Pons (tissue), 1 donor: Measurements from ENCODE around the gene BCAR1.
A peak's percentile ranks its signal among the peaks of the same experiment; 100 is the strongest.
"Not testable (repeated sequence)": the region's sequence is repeated elsewhere in the genome, so short reads cannot be mapped to it uniquely, and the experiment has no call there.

Experiments used
- DNase-seq: peaks from one replicate; pipeline ENCODE4 v3.0.0-alpha.2; 2016; ENCODE audit warnings: low spot score

BCAR1 gene

GRCh38 chr16:75272097-75272551 lies 20.7 kb upstream of the BCAR1 start:
- no peak for DNase-seq

DNA sequence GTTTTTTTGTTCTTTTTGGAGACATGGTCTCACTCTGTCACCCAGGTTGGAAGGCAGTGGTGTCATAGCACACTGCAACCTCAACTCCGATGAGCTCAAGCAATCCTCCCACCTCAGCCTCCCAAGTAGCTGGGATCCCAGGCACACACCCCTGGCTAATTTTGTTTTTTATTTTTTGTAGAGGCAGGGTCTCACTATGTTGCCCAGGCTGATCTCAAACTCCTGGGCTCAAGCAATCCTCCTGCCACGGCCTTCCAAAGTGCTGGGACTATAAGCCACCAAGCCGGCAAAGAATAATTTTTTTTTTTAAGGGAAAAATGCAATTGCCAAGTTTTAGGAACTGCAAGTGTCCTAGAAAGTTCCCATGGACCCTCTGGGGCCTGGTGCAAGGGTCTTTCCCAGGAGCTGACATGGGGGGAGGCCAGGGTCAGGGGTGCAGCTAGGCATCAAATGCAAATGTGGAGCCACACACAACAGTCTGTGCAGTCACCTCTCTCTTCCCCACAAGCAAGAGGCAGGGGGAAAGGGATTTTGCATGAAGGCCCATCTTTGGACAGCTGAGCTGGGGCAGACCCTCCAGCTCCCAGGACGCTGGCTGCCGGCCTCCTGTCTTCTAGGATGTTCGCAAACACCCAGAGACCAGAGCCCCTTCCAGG lies 20.1 kb upstream of the BCAR1 start:
- no peak for DNase-seq

DNA sequence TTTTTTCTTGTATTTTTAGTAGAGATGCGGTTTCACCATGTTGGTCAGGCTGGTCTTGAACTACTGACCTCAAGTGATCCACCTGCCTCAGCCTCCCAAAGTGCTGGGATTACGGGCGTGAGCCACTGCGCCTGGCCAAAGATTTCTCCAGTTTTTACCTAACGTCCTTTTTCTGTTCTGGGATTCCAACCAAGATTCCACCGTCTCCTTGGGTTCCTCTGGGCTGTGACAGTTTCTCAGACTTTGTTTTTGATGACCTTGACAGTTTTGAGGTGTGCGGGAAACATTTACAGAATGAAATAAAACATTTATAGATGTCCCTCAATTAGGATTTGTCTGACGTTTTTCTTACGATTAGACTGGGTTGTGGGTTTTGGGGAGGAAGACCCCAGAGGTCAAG lies 17.9 kb upstream of the BCAR1 start:
- DNase-seq = not testable (repeated sequence)

- DNase-seq = peak; percentile 66
These were observed 16.3 kb upstream of the BCAR1 start for GRCh38 chr16:75267631-75268264.

- peak; percentile 66 for DNase-seq
These were observed 15.6 kb upstream of the BCAR1 start for GRCh38 chr16:75266738-75267630.

DNA sequence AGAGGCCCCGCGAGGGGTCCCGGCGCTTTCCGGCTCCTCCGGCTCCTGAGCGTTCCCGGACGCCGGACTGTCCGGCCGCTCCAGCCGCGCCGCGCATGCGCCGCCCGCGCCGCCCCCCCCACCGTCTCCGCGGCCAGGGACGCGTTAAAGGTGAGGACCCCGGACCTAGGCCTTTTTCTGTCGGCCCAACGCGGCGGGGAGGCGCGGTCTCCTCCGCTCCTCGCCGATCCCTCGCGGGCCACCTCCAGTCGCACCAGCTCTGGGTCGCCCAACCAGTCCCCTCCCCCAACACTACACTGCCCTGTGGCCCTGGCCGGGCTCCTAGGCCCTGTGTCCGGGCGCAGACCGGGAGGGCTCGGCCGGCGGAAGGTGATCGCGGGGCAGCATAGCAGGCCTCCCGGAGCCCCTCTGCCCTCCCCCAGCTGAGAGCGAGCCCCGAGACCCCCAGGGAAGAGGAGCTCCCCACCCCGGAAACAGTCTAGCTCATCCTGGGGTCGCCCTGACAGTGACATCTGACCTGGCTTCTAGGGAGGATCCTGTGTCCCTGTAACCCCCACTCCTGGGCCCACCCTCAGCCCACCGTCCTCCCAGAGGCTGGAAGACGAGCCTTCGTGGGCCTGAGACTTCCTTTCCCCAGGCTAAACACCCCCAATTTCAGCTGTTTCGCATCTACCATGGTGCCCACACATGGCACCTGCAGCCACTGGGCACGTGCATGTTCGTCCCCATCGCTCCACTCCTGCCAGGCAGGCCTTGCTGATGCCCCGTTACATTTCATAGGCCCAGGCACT lies 14.7 kb upstream of the BCAR1 start:
- peak; percentile 38 for DNase-seq

GRCh38 chr16:75264999-75265910 lies 13.8 kb upstream of the BCAR1 start:
- DNase-seq = no peak

- peak; percentile 70 for DNase-seq
These were observed 13.1 kb upstream of the BCAR1 start for GRCh38 chr16:75264457-75264998.

- peak; percentile 31 for DNase-seq
These were observed 12.6 kb upstream of the BCAR1 start for GRCh38 chr16:75263963-75264445.

DNA sequence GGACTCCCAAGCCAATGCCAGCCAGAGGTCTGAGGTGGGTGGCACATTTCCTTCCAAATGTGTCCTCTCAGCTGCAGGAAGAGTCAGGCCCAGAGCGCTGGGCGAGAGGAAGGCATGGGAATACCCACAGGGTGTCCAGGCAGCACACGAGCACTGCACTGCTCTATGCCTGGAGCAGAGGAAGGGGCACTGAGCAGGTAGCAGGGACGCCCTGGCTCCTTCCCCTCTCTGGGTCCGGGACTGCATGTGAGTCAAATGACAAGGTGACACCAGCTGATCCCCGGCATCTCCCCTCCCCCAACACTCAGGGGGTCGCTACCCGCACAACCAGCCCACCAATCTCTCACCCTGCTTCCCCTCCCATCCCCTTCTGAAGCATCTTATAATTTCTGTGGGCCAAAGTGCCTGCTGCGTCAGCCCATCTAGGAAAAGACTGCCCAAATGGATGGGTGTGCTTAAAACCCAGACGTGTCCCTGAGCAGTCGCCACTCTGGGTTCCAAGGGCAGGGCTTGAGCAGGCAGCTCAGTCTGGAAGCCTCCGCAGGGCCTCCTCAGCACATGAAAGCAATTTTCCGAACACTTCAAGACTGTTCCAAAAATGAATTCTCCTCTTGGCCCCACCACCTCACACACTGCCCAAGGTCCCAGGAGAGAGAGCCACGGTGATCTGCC lies 12.0 kb upstream of the BCAR1 start:
- no peak for DNase-seq

DNA sequence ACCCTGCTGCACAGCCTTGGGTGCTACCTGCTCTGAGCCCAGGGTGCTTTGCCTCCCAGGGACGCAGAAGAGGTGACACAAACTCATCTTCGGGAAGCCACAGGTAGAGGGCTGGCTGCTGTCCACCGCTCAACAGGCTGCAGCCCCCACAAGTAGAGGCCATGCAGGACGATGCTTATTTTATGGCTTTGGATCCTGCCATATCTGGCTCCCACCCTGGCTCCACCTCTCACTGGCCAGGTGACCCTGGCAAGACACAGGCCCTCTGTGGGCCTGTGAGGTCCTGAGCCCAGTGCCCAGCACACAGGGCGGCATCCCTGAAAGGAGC lies 11.3 kb upstream of the BCAR1 start:
- no peak for DNase-seq

DNA sequence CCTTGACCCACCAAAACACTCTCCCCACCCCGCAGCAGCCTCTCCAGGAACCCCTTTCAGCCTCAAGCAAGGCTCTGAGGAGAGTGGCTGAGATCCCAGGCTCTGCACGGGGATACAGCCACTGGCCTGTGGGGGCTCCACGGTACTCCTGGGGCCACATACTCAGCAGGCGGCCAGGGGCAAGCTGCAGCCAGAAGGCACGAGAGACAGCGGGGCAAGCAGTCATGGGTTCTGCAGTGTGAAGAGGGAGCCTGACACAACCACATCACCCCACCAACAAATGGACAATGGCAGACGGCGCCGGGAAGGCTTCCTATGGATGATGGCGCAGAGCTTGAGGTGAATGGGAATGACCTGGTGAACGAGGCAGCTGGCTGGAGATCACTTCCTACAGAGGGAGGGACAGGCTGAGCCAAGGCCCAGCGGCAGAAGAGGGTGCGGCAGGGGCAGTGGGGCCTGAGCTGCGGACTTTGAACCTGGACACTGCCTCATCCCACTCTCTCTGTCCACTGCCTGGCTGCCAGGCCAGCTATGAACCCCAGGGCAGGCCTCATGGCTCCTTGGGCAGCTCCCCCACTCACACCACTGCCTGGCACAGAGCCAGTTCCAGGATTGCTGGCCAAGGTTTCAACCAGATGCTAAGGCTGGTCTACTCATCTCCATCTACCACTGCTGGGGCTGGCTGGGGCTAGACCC lies 10.8 kb upstream of the BCAR1 start:
- no peak for DNase-seq

DNA sequence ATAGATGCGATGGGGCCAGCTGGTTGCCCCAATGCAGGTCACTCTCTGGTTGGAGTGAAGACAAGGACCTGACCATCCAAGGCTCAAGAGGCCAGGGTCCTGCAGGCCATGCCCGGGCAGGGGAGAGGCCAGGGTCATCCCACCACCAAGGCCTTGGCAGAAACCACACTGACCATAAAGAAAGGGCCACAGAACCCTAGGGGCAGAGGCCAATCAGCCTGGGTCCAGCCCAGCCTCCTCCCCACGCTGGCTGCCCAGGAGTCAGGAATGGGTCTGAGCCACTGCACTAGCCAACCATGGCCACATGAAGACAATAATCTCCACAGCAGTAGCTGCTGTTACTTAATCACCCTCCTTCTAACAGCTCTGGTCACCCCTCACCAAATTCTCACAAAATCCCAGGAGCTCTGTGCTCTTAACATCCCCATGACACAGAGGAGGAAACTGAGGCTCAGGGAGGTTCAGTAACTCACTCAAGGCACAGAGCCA lies 10.2 kb upstream of the BCAR1 start:
- no peak for DNase-seq

- DNase-seq = no peak
These were observed 9.6 kb upstream of the BCAR1 start for GRCh38 chr16:75260851-75261589.

DNA sequence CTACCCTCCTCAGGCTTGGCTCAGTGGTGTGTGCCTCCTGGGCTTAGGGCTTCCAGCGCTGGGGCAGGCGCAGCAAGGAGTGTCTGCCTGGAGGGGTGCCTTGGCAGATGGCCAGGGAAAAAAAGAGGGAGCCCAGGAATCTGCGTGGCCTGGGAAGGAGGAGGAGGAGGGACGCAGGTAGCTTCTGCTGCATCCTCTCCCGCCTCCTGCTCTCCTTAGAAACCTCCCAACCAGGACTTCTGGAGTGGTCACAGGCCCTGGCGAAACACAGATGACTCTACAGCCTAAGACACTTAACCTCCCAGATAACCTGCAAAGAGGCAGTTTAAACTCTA lies 7.3 kb upstream of the BCAR1 start:
- no peak for DNase-seq

DNA sequence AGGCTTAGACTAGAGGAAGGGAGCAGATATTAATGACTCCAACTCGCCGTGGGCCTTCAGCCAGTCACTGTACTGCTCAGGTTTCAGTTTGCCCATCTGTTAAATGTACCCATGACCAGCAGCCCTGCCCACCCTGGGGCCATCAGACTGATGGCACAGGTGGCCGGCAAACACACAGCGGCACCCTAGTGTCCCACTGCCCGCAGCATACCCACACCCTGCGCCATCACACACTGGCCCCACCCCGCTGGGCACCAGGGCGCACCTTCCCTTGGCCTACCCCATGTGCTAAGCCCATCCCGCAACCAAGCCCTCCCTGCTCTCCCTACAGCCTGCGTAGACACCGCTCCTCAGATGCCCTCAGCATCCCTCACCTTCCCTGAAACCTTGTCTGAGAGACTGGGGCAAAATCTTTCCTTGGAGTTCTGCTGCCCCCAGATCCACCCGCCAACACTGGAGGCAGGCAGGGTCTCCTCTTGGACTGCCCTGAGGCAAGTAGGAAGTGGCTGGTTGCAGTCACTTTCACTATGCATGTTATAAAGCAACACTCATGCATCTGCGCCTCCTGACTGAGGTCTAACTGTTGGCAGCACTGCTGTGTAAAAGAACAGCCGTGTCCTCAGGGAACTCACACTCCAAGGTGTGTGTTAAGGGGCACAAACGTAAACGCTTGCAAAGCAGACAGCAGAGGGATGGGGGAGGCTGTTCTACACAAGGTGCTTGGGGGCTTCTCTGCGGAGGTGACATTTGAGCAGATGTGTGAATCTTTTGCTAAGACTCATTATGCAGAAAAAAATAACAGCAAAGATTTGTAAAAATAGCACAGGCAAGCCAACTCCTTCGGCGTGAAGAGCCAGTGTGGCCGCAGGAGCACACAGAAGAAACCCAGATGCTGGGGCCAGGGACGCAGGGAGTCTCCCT lies 6.7 kb upstream of the BCAR1 start:
- no peak for DNase-seq

DNA sequence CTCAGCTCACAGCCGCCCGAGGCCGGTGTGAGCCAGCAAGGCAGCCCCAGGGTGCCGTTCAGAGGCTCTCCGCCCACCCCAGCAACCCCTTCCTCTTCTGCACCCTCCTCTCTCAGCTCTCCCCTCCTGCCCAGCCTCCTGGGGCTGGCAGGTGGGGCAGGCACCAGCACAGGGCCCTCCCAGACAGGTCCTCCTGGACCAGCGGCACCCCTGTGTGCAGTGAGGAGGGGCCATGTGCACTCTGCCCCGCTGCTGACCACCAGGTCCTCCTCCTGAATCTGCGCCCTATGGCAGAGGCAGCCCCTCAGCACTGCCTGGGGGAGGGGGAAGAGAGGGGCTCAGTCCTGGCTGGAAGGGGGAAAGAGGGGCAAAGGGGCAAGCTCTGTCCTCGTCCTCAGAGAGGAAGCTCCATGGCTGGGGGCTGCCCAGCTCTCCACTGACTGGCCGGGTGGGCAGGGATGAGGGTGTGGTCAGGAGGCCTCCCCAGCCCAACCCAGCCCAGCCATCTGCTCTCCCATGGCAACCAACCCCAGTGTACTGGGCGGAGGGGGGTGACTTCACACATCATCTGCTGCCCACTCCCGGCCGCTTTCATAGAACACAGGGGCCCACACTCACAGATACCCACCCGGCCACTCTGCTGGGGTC lies 5.4 kb upstream of the BCAR1 start:
- DNase-seq = no peak
